ENCODE results near the gene TNPO2.

TNPO2 gene

GRCh38 chr19:12745166-12745897 lies 21.6 kb upstream of the TNPO2 start:
- no peak overlapping the region for H3K4me3 ChIP-seq (ENCODE audit: low read depth, low read length)
- peak; percentile 45 for DNase-seq (ENCODE audit: low read depth)
- in situ Hi-C loops (cut with HindIII; ENCODE audit: low sequenced_read_pairs) = no loop called here
- TF ChIP-seq, protein P1, sequence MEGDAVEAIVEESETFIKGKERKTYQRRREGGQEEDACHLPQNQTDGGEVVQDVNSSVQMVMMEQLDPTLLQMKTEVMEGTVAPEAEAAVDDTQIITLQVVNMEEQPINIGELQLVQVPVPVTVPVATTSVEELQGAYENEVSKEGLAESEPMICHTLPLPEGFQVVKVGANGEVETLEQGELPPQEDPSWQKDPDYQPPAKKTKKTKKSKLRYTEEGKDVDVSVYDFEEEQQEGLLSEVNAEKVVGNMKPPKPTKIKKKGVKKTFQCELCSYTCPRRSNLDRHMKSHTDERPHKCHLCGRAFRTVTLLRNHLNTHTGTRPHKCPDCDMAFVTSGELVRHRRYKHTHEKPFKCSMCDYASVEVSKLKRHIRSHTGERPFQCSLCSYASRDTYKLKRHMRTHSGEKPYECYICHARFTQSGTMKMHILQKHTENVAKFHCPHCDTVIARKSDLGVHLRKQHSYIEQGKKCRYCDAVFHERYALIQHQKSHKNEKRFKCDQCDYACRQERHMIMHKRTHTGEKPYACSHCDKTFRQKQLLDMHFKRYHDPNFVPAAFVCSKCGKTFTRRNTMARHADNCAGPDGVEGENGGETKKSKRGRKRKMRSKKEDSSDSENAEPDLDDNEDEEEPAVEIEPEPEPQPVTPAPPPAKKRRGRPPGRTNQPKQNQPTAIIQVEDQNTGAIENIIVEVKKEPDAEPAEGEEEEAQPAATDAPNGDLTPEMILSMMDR (IDR thresholded peaks at IDR 0.05; ENCODE audit: low read depth, low read length, missing control alignments) = no peak

GRCh38 chr19:12737835-12738351 lies 14.2 kb upstream of the TNPO2 start:
- TF ChIP-seq, protein P1 (IDR thresholded peaks at IDR 0.05; ENCODE audit: low read depth, low read length, missing control alignments) = no peak
- in situ Hi-C loops (cut with HindIII; ENCODE audit: low sequenced_read_pairs) = no loop called here
- peak overlapping the region; percentile 68 for H3K4me3 ChIP-seq (ENCODE audit: low read depth, low read length)
- no peak for DNase-seq (ENCODE audit: low read depth)

DNA sequence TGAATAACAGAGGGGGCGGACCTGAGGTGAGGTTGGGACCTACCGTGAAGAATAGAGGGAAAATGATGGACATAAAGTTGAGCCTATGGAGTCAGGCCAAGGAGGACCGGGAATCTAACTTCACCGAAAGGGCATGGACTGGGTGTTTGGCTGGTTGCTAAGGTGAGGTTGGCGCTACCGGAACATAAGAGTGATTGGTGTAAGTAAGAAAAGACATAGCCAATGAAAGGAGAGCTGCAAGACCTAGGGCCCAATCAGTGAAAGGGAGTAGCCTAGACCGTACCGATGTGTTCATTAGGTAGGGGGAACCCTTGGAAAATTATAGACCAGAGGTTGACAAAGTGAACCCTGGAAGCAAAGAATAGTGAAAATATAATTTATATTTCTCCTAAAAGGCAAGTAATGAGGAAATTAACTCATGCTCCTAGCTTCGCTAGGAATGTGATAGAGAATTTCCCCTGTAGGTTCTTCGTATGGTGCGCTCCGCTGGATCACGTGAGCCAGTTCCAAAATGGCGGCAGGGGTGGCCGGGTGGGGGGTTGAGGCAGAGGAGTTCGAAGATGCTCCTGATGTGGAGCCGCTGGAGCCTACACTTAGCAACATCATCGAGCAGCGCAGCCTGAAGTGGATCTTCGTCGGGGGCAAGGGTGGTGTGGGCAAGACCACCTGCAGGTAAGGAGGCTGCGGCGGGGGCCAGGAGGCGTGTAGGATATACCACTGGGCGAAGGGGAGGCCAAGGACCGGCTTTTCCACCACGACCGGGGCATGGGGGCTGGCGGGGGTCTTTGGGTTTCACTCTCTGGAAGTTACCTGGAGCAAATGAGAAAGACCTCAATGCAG lies 13.5 kb upstream of the TNPO2 start, which contains the start of gene GET3:
TSS of gene GET3 (plus strand) at position 503 of the 840 bp plus-strand sequence. CDS start at position 512, 9 bp downstream.
- in situ Hi-C loops (cut with HindIII; ENCODE audit: low sequenced_read_pairs) = no loop called here
- DNase-seq (ENCODE audit: low read depth) = peak; percentile 100
- H3K4me3 ChIP-seq (ENCODE audit: low read depth, low read length) = peak within 1 kb of the TSS; percentile 68
- TF ChIP-seq, protein P1 (IDR thresholded peaks at IDR 0.05; ENCODE audit: low read depth, low read length, missing control alignments) = no peak

- in situ Hi-C loops (cut with HindIII; ENCODE audit: low sequenced_read_pairs) = no loop called here
- H3K4me3 ChIP-seq (ENCODE audit: low read depth, low read length) = peak overlapping the region; percentile 97
- no peak for DNase-seq (ENCODE audit: low read depth)
- TF ChIP-seq, protein P1 (IDR thresholded peaks at IDR 0.05; ENCODE audit: low read depth, low read length, missing control alignments) = peak; percentile 40
These were observed 9.9 kb upstream of the TNPO2 start for GRCh38 chr19:12733369-12734214.

DNA sequence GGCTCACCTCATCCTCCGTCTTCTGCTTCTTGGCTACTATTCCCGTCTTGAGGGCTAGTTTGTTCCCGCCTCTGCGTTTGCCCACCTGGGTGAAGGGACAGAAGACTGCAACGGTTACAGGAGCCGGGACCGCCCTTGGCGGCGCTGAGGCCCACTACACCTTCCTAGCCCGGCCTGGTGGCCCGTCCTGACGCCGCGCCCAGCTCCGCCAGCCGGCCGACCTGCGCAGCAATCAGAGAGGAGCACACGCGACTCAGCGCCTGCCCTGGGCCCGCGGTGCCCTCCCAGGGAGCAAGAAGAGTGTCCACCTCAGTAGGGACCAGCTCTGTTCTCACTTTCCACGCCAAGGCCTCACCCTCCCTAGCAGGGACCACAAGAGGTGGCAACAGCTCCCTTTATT lies 7.6 kb upstream of the TNPO2 start:
- TF ChIP-seq, protein P1 (IDR thresholded peaks at IDR 0.05; ENCODE audit: low read depth, low read length, missing control alignments) = no peak
- in situ Hi-C loops (cut with HindIII; ENCODE audit: low sequenced_read_pairs) = no loop called here
- DNase-seq (ENCODE audit: low read depth) = no peak
- no peak overlapping the region for H3K4me3 ChIP-seq (ENCODE audit: low read depth, low read length)

DNA sequence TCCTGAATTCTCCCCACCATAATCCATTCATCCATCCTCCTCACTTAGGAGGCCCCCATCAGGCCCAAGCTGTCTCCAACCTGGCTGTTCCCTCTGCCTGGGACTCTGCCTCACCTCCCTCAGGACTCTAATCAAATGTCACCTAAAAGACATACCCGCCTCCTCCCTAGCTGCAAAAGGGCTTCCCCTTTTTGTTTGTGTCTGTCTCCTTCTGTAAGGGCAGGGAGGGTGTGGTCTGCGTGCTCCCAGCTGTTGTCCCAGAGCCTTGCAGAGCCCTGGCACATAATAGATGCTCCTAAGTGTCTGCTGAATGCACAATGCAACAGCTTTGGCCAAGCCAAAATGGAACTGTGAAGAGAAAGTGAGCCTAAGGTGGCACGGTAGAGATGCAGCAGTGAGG lies 6.3 kb upstream of the TNPO2 start:
- in situ Hi-C loops (cut with HindIII; ENCODE audit: low sequenced_read_pairs) = no loop called here
- TF ChIP-seq, protein P1 (IDR thresholded peaks at IDR 0.05; ENCODE audit: low read depth, low read length, missing control alignments) = no peak
- H3K4me3 ChIP-seq (ENCODE audit: low read depth, low read length) = no peak overlapping the region

More for the DNA sequence above, 6.3 kb upstream of the TNPO2 start:
- no peak for DNase-seq (ENCODE audit: low read depth)

Measured in astrocyte of the cerebellum (primary cell).